Panc1 (cell line): ENCODE measurements around the gene UXS1. TPM values are rescaled to one million over a fixed set of nuclear protein-coding genes. Genes with fewer than 3 reads are reported as not detected.
"Not testable (repeated sequence)": the region's sequence is repeated elsewhere in the genome, so short reads cannot be mapped to it uniquely, and the experiment has no call there.

ENCODE experiments used
- ATAC-seq: fragments of 200-7000 bp; cut with Tn5 transposase; 2 replicates; pipeline ENCODE4 v1.9.1; 2020; ENCODE audit warnings: mild to moderate bottlenecking, moderate library complexity
- BruUV-seq: library from RNA; stranded (reverse); fragments of 400-500 nt; replicated peaks from 2 replicates; lab custom pipeline; 2021; lab: Mats Ljungman, UMichigan
- CTCF ChIA-PET: fragments of 300-600 bp; sonication (Branson Sonifier 250); formaldehyde crosslinking; loops from one replicate; lab custom pipeline; 2022; ENCODE audit warnings: antibody characterized with exemption; lab: Charles Lee
- POLR2A ChIA-PET: fragments of 300-600 bp; sonication (Branson Sonifier 250); formaldehyde crosslinking; loops from one replicate; lab custom pipeline; 2022; ENCODE audit warnings: antibody characterized with exemption; lab: Charles Lee
- DNase-seq: peaks from one replicate; pipeline ENCODE4 v3.0.0-alpha.2; 2010; ENCODE audit warnings: low read depth, low spot score
- H3K27ac ChIP-seq: 2 replicates; pipeline ENCODE4 v1.5.1; 2011; ENCODE audit warnings: mild to moderate bottlenecking, low read length, inconsistent platforms
- H3K27me3 ChIP-seq: fragments of 200-500 bp; sonication (Bioruptor generic); 2 replicates; pipeline ENCODE4 v1.6.0; 2014; ENCODE audit warnings: low read length, inconsistent platforms; ENCODE audit not compliant: control insufficient read depth, insufficient read depth
- H3K36me3 ChIP-seq: fragments of 200-500 bp; sonication (Bioruptor generic); 2 replicates; pipeline ENCODE4 v1.5.1; 2014; ENCODE audit warnings: inconsistent platforms, mild to moderate bottlenecking, low read length, moderate library complexity; ENCODE audit not compliant: control insufficient read depth, insufficient read depth
- H3K4me1 ChIP-seq: 2 replicates; pipeline ENCODE4 v1.5.1; 2011; ENCODE audit warnings: inconsistent platforms, mild to moderate bottlenecking, low read length, moderate library complexity; ENCODE audit not compliant: control insufficient read depth, insufficient read depth
- H3K4me3 ChIP-seq, 2 experiments: 2 replicates each; pipeline ENCODE4 v1.5.1; 2011 to 2012; ENCODE audit warnings: low read depth in 2 of 2, low read length in 2 of 2, mild to moderate bottlenecking in 2 of 2, inconsistent platforms in 1 of 2, moderate library complexity in 1 of 2
- H3K9me3 ChIP-seq: fragments of 200-500 bp; sonication (Bioruptor generic); 2 replicates; pipeline ENCODE4 v1.5.1; 2014; ENCODE audit warnings: low read depth, mild to moderate bottlenecking, inconsistent platforms, low read length, moderate library complexity; ENCODE audit not compliant: control insufficient read depth, insufficient read depth
- POLR2AphosphoS5 ChIP-seq: IDR thresholded peaks from 2 replicates; pipeline ENCODE4 v1.6.1; 2012; ENCODE audit warnings: mild to moderate bottlenecking, low read depth, low read length, moderate library complexity
- REST ChIP-seq, 2 experiments: IDR thresholded peaks; 2 replicates each; pipeline ENCODE4 v1.6.1; 2011 to 2012; ENCODE audit warnings: low read depth in 2 of 2, control low read depth in 1 of 2, low read length in 1 of 2, mild to moderate bottlenecking in 1 of 2, moderate library complexity in 1 of 2; ENCODE audit not compliant: insufficient read depth in 1 of 2
- SIN3A ChIP-seq: IDR thresholded peaks from 2 replicates; pipeline ENCODE4 v1.6.1; 2012; ENCODE audit warnings: low read depth, mild to moderate bottlenecking, low read length, moderate library complexity, borderline replicate concordance; ENCODE audit not compliant: insufficient read depth
- TCF7L2 ChIP-seq: IDR thresholded peaks from 2 replicates; pipeline ENCODE4 v1.6.1; 2011; ENCODE audit warnings: mild to moderate bottlenecking, low read depth, low read length, inconsistent platforms
- in situ Hi-C: cut with HindIII; loops from 2 replicates; pipeline ENCODE4 v1.10.0; 2016; ENCODE audit warnings: low sequenced_read_pairs, low pct_unique_long_range_greater_than_20kb
- intact Hi-C: fragments of 100-400 bp; cut with micrococcal nuclease; formaldehyde crosslinking; loops from one replicate; pipeline ENCODE4 v1.10.0; 2022; ENCODE audit not compliant: unreplicated experiment
- total RNA-seq: library from RNA; stranded (reverse); gene quantifications from one replicate; pipeline ENCODE4 v1.2.1, GENCODE V29; 2021; ENCODE audit not compliant: unreplicated experiment
- TF ChIP-seq, protein P1 (sequence below): fragments of 450-650 bp; IDR thresholded peaks from 2 replicates; pipeline ENCODE4 v1.5.1; 2017; ENCODE audit warnings: mild to moderate bottlenecking

UXS1 gene
- total RNA-seq, 1 experiment from 2014 or later = 72.0 TPM

DNA sequence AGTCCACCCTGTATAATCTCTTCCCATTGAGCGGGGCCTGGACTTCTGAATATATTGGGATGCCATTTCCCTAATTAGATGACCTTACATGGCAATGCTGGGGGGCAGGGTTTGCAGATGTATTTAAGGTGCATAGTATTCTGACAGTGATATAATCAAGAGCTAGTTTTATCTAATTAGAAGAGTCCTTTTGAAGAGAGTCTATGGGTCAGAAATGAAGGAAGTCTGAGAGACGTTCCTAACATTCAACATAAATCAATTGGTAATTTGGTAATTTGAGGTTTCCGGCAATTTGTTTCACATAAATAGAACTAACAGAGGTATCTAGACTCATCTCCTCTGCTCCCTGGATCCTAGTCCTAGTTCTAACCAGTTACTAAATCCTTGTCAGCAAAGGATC, 25.7 kb upstream of the UXS1 start:
- CTCF ChIA-PET = no interaction called here
- no peaks in the 10 kb centered on the region for H3K27me3 ChIP-seq
- H3K9me3 ChIP-seq = no peaks in the 10 kb centered on the region
- no TSS peak for BruUV-seq
- DNase-seq = no peak
- intact Hi-C loops (no loop called here), in situ Hi-C loops (no loop called here)
- TF ChIP-seq TCF7L2 (no peak), REST (IDR thresholded peaks at IDR 0.05; ENCODE audit: insufficient read depth in 1 of 2, low read depth in 2 of 2, low read length in 1 of 2) (no peak), POLR2AphosphoS5 (no peak), SIN3A (no peak)
- TF ChIP-seq, protein P1, sequence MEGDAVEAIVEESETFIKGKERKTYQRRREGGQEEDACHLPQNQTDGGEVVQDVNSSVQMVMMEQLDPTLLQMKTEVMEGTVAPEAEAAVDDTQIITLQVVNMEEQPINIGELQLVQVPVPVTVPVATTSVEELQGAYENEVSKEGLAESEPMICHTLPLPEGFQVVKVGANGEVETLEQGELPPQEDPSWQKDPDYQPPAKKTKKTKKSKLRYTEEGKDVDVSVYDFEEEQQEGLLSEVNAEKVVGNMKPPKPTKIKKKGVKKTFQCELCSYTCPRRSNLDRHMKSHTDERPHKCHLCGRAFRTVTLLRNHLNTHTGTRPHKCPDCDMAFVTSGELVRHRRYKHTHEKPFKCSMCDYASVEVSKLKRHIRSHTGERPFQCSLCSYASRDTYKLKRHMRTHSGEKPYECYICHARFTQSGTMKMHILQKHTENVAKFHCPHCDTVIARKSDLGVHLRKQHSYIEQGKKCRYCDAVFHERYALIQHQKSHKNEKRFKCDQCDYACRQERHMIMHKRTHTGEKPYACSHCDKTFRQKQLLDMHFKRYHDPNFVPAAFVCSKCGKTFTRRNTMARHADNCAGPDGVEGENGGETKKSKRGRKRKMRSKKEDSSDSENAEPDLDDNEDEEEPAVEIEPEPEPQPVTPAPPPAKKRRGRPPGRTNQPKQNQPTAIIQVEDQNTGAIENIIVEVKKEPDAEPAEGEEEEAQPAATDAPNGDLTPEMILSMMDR = no peak
- no peaks in the 10 kb centered on the region for H3K36me3 ChIP-seq
- POLR2A ChIA-PET = no interaction called here
- no peak overlapping the region for H3K27ac ChIP-seq
- H3K4me1 ChIP-seq = no peaks in the 10 kb centered on the region
- no peak overlapping the region for H3K4me3 ChIP-seq
- no peak for ATAC-seq

DNA sequence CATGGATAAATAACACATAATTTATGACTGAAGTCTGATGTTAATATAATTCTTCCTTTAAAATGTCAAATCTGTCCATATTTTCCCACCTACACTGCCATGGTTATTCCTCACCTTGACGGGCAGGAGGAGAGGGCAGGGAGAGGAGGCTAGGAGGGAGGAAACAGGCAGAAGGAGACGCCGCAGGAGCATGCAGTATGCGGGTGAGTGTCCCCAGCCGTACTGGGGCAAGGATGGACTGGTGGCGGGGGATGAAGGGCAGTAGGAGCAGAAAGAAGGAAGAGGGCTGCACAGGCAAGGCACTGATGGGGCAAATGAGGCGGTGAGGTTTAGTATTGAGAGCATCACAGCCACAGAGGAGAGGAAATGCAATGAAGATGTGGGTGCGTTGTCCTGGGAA, 25.1 kb upstream of the UXS1 start:
- H3K36me3 ChIP-seq, POLR2A ChIA-PET, in situ Hi-C loops, H3K4me1 ChIP-seq, intact Hi-C loops, H3K27ac ChIP-seq, H3K27me3 ChIP-seq, H3K9me3 ChIP-seq, H3K4me3 ChIP-seq, DNase-seq, BruUV-seq, ATAC-seq, CTCF ChIA-PET: not testable (repeated sequence)

- no peak for DNase-seq
- POLR2A ChIA-PET = no interaction called here
- CTCF ChIA-PET = no interaction called here
Measured at GRCh38 chr2:106208874-106209273, 14.8 kb upstream of the UXS1 start.

More at GRCh38 chr2:106208874-106209273, 14.8 kb upstream of the UXS1 start:
- no TSS peak for BruUV-seq
- ATAC-seq = no peak
- Histone ChIP-seq H3K4me3 (no peak overlapping the region), H3K36me3 (no peaks in the 10 kb centered on the region), H3K27me3 (peaks cover 2% of the 10 kb centered on the region; the same call in 1 of the 2 replicates), H3K9me3 (peaks cover 10% of the 10 kb centered on the region; the same call in 1 of the 2 replicates), H3K27ac (no peak overlapping the region), H3K4me1 (no peaks in the 10 kb centered on the region)
- in situ Hi-C loops = no loop called here
- intact Hi-C loops = no loop called here
- TF ChIP-seq TCF7L2 (no peak), POLR2AphosphoS5 (no peak), REST (IDR thresholded peaks at IDR 0.05; ENCODE audit: insufficient read depth in 1 of 2, low read depth in 2 of 2, low read length in 1 of 2) (no peak), SIN3A (no peak)
- TF ChIP-seq, protein P1 = no peak
